Astrocyte (in vitro differentiated cells and primary cell): ENCODE data around the gene MATCAP1.

ENCODE experiments used
- EZH2 ChIP-seq: IDR thresholded peaks from 2 replicates; pipeline ENCODE4 v1.6.1; 2012; ENCODE audit warnings: mild to moderate bottlenecking, low read length, inconsistent platforms; ENCODE audit not compliant: insufficient read depth
- TF ChIP-seq, protein P1 (sequence below): IDR thresholded peaks from 2 replicates; pipeline ENCODE4 v1.5.1; 2011; ENCODE audit warnings: low read depth, mild to moderate bottlenecking, inconsistent platforms, low read length, moderate library complexity; ENCODE audit not compliant: insufficient read depth

DNA sequence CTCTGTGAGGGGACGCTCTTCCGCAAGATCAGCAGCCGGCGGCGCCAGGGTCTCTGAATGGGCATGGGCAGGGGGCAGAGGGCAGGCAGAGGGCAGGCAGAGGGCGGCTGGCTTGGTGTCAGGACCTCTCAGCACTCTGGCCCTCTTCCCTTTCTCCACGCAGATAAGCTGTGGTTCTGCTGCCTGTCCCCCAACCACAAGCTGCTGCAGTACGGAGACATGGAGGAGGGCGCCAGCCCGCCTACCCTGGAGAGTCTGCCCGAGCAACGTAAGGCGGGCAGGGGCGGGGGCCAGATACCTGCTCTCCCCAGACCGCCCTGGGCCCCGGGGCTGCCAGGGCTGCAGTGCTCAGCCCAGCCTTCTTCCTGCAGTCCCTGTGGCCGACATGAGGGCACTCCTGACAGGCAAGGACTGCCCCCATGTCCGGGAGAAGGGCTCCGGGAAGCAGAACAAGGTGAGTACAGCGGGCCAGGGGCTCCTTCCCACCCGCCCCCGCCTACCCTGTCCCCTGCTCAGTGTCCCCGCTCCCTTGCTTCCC is 19.3 kb upstream of the MATCAP1 start:
- TF ChIP-seq, protein P1, sequence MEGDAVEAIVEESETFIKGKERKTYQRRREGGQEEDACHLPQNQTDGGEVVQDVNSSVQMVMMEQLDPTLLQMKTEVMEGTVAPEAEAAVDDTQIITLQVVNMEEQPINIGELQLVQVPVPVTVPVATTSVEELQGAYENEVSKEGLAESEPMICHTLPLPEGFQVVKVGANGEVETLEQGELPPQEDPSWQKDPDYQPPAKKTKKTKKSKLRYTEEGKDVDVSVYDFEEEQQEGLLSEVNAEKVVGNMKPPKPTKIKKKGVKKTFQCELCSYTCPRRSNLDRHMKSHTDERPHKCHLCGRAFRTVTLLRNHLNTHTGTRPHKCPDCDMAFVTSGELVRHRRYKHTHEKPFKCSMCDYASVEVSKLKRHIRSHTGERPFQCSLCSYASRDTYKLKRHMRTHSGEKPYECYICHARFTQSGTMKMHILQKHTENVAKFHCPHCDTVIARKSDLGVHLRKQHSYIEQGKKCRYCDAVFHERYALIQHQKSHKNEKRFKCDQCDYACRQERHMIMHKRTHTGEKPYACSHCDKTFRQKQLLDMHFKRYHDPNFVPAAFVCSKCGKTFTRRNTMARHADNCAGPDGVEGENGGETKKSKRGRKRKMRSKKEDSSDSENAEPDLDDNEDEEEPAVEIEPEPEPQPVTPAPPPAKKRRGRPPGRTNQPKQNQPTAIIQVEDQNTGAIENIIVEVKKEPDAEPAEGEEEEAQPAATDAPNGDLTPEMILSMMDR = no peak
- no peak for TF ChIP-seq EZH2
